IMR-90 (cell line): ENCODE results near the gene CENPU. TPM values are rescaled to one million over a fixed set of nuclear protein-coding genes. Genes with fewer than 3 reads are reported as not detected.

Source experiments
- ATAC-seq: fragments of 200-7000 bp; cut with Tn5 transposase; 2 replicates; pipeline ENCODE4 v1.9.1; 2020; ENCODE audit warnings: low read depth, mild to moderate bottlenecking, moderate library complexity
- BruUV-seq: library from RNA; stranded (reverse); fragments of 400-500 nt; replicated peaks from 2 replicates; lab custom pipeline; 2021; lab: Mats Ljungman, UMichigan
- CTCF ChIA-PET: fragments of 300-600 bp; formaldehyde crosslinking; extraction: SDS; loops from one replicate; lab custom pipeline; 2021; ENCODE audit warnings: antibody characterized with exemption; lab: Yijun Ruan, JAX
- POLR2A ChIA-PET: fragments of 300-600 bp; sonication (Branson Sonifier 250); formaldehyde crosslinking; loops from one replicate; lab custom pipeline; 2022; ENCODE audit warnings: antibody characterized with exemption; ENCODE audit not compliant: unreplicated experiment; lab: Charles Lee
- DNase-seq: peaks from one replicate; pipeline ENCODE4 v3.0.0; 2013
- H2AFZ ChIP-seq: replicated peaks from 2 replicates; pipeline ENCODE3; 2013; ENCODE audit warnings: low read length, mild to moderate bottlenecking; ENCODE audit not compliant: poor library complexity
- H2AK5ac ChIP-seq: 2 replicates; pipeline ENCODE4 v1.6.1; 2013; ENCODE audit warnings: low read depth, low read length, inconsistent platforms
- H2AK9ac ChIP-seq: replicated peaks from 2 replicates; pipeline ENCODE3; 2013; ENCODE audit warnings: mild to moderate bottlenecking, low read depth, low read length, moderate library complexity; ENCODE audit not compliant: poor library complexity
- H2BK120ac ChIP-seq: 2 replicates; pipeline ENCODE4 v1.6.1; 2013; ENCODE audit warnings: low read depth, low read length, inconsistent platforms
- H2BK15ac ChIP-seq: 3 replicates; pipeline ENCODE4 v1.6.1; 2013; ENCODE audit warnings: low read depth, low read length, inconsistent platforms
- H2BK20ac ChIP-seq: 2 replicates; pipeline ENCODE4 v1.6.1; 2013; ENCODE audit warnings: low read depth, mild to moderate bottlenecking, inconsistent platforms, low read length, moderate library complexity
- H2BK5ac ChIP-seq: 2 replicates; pipeline ENCODE4 v1.6.1; 2013; ENCODE audit warnings: mild to moderate bottlenecking, low read depth, low read length, inconsistent platforms; ENCODE audit not compliant: poor library complexity, severe bottlenecking
- H3K14ac ChIP-seq: replicated peaks from 2 replicates; pipeline ENCODE4 v1.6.1; 2013; ENCODE audit warnings: low read depth, low read length, inconsistent platforms
- H3K18ac ChIP-seq: 2 replicates; pipeline ENCODE4 v1.6.1; 2013; ENCODE audit warnings: low read depth, low read length, control low read depth
- H3K23ac ChIP-seq: 2 replicates; pipeline ENCODE4 v1.6.1; 2013; ENCODE audit warnings: low read depth, low read length, inconsistent platforms
- H3K27ac ChIP-seq: 2 replicates; pipeline ENCODE4 v1.5.1; 2013; ENCODE audit warnings: mild to moderate bottlenecking, control low read depth, low read length; ENCODE audit not compliant: insufficient read depth
- H3K27me3 ChIP-seq: 2 replicates; pipeline ENCODE4 v1.6.1; 2013; ENCODE audit warnings: low read length; ENCODE audit not compliant: control insufficient read depth, insufficient read depth
- H3K36me3 ChIP-seq: 2 replicates; pipeline ENCODE4 v1.6.1; 2013; ENCODE audit warnings: low read length, mixed read lengths; ENCODE audit not compliant: control insufficient read depth, insufficient read depth
- H3K4ac ChIP-seq: 2 replicates; pipeline ENCODE4 v1.6.1; 2013; ENCODE audit warnings: low read depth, low read length, inconsistent platforms
- H3K4me1 ChIP-seq: 2 replicates; pipeline ENCODE4 v1.6.1; 2013; ENCODE audit warnings: low read length, mixed read lengths; ENCODE audit not compliant: control insufficient read depth, insufficient read depth
- H3K4me2 ChIP-seq: 2 replicates; pipeline ENCODE4 v1.6.1; 2013; ENCODE audit warnings: low read depth, mild to moderate bottlenecking, control low read depth, low read length, moderate library complexity
- H3K4me3 ChIP-seq: 2 replicates; pipeline ENCODE4 v1.5.1; 2013; ENCODE audit warnings: low read depth, mild to moderate bottlenecking, control low read depth, low read length, moderate library complexity; ENCODE audit not compliant: insufficient read depth
- H3K56ac ChIP-seq: 2 replicates; pipeline ENCODE4 v1.6.1; 2013; ENCODE audit warnings: low read length, inconsistent platforms; ENCODE audit not compliant: insufficient read depth; ENCODE audit errors: extremely low read depth
- H3K79me1 ChIP-seq, 2 experiments: 2 replicates each; pipeline ENCODE4 v1.6.1; 2013; ENCODE audit warnings: low read length in 2 of 2, inconsistent platforms in 1 of 2, low read depth in 1 of 2
- H3K9ac ChIP-seq: 2 replicates; pipeline ENCODE4 v1.6.1; 2013; ENCODE audit warnings: low read depth, low read length, control low read depth
- H3K9me1 ChIP-seq: 2 replicates; pipeline ENCODE4 v1.6.1; 2013; ENCODE audit warnings: low read length, inconsistent platforms; ENCODE audit not compliant: insufficient read depth
- H3K9me3 ChIP-seq: 2 replicates; pipeline ENCODE4 v1.6.1; 2013; ENCODE audit warnings: low read length; ENCODE audit not compliant: control insufficient read depth, insufficient read depth
- H4K20me1 ChIP-seq: 2 replicates; pipeline ENCODE4 v1.6.1; 2013; ENCODE audit warnings: low read length, inconsistent platforms; ENCODE audit not compliant: insufficient read depth
- H4K5ac ChIP-seq: 2 replicates; pipeline ENCODE4 v1.6.1; 2013; ENCODE audit warnings: mild to moderate bottlenecking, low read depth, low read length, control low read depth
- H4K8ac ChIP-seq, 2 experiments: 2 replicates each; pipeline ENCODE4 v1.6.1; 2013; ENCODE audit warnings: low read depth in 2 of 2, low read length in 2 of 2, control low read depth in 1 of 2, inconsistent platforms in 1 of 2
- H4K91ac ChIP-seq: 2 replicates; pipeline ENCODE4 v1.6.1; 2013; ENCODE audit warnings: low read depth, low read length, inconsistent platforms; ENCODE audit not compliant: insufficient read depth
- BHLHE40 ChIP-seq: fragments of 150-350 bp; IDR thresholded peaks from 2 replicates; pipeline ENCODE4 v1.6.1; 2016; ENCODE audit warnings: mild to moderate bottlenecking, low read depth, low read length
- CEBPB ChIP-seq: IDR thresholded peaks from 2 replicates; pipeline ENCODE4 v1.6.1; 2012; ENCODE audit warnings: low read depth, low read length, improper control_type of control experiment
- CHD1 ChIP-seq: IDR thresholded peaks from 2 replicates; pipeline ENCODE4 v1.6.1; 2012; ENCODE audit warnings: low read depth, low read length, improper control_type of control experiment
- FOS ChIP-seq: fragments of 150-350 bp; IDR thresholded peaks from 2 replicates; pipeline ENCODE4 v1.6.1; 2016; ENCODE audit warnings: low read depth, low read length
- MAFK ChIP-seq: IDR thresholded peaks from 2 replicates; pipeline ENCODE4 v1.6.1; 2012; ENCODE audit warnings: low read depth, low read length, improper control_type of control experiment
- MAZ ChIP-seq: IDR thresholded peaks from 2 replicates; pipeline ENCODE4 v1.6.1; 2012; ENCODE audit warnings: low read depth, mild to moderate bottlenecking, low read length, improper control_type of control experiment, moderate library complexity, borderline replicate concordance
- MXI1 ChIP-seq: IDR thresholded peaks from 2 replicates; pipeline ENCODE4 v1.6.1; 2012; ENCODE audit warnings: low read depth, mild to moderate bottlenecking, low read length, moderate library complexity, borderline replicate concordance
- NFE2L2 ChIP-seq: fragments of 150-350 bp; IDR thresholded peaks from 2 replicates; pipeline ENCODE4 v1.6.1; 2016; ENCODE audit warnings: low read depth, mild to moderate bottlenecking, low read length
- POLR2A ChIP-seq: IDR thresholded peaks from 2 replicates; pipeline ENCODE4 v1.6.1; 2012; ENCODE audit warnings: mild to moderate bottlenecking, low read depth, low read length
- RAD21 ChIP-seq: IDR thresholded peaks from 2 replicates; pipeline ENCODE4 v1.6.1; 2012; ENCODE audit warnings: low read length, improper control_type of control experiment
- RCOR1 ChIP-seq: IDR thresholded peaks from 2 replicates; pipeline ENCODE4 v1.6.1; 2012; ENCODE audit warnings: mild to moderate bottlenecking, low read length, improper control_type of control experiment; ENCODE audit not compliant: insufficient replicate concordance
- RFX5 ChIP-seq: IDR thresholded peaks from 2 replicates; pipeline ENCODE4 v1.8.0; 2012; ENCODE audit warnings: low read depth, mild to moderate bottlenecking, low read length, moderate library complexity
- SMC3 ChIP-seq: fragments of 150-350 bp; IDR thresholded peaks from 2 replicates; pipeline ENCODE4 v1.6.1; 2016; ENCODE audit warnings: low read depth, mild to moderate bottlenecking, antibody characterized with exemption, low read length, moderate library complexity
- WGBS, 2 experiments: methylation state at CpG; one replicate each; pipeline versions ENCODE4 v1.1.5 to v1.1.7; 2013; ENCODE audit warnings: missing lambda C conversion rate in 2 of 2; ENCODE audit not compliant: insufficient read length in 1 of 2; ENCODE audit errors: extremely low coverage in 2 of 2; 5-methylcytosine and 5-hydroxymethylcytosine counted together
- dilution Hi-C: fragments of 300-500 bp; cut with HindIII; formaldehyde crosslinking; loops from one replicate; pipeline ENCODE4 v1.14.3; 2018; ENCODE audit warnings: low sequenced_read_pairs; ENCODE audit not compliant: unreplicated experiment
- in situ Hi-C: fragments of 300-500 bp; cut with MboI; formaldehyde crosslinking; loops from 3 replicates; pipeline ENCODE4 v1.14.3; 2019; ENCODE audit warnings: low sequenced_read_pairs, inconsistent platforms, mixed read lengths
- intact Hi-C: fragments of 100-400 bp; cut with micrococcal nuclease; formaldehyde crosslinking; loops from 2 replicates; pipeline ENCODE4 v1.10.0; 2022
- polyA plus RNA-seq, 3 experiments: library from polyadenylated mRNA; depleted of rRNA; stranded (reverse); fragments of >200 nt; gene quantifications; 2 replicates each; pipeline ENCODE4 v1.2.3, GENCODE V29; 2012; ENCODE audit warnings: low replicate concordance in 1 of 3
- total RNA-seq: library from RNA; depleted of rRNA; stranded (reverse); fragments of >200 nt; gene quantifications from 2 replicates; pipeline ENCODE4 v1.2.3, GENCODE V29; 2012
- TF ChIP-seq, protein P1 (sequence below): fragments of 150-350 bp; IDR thresholded peaks from 2 replicates; pipeline ENCODE4 v1.6.1; 2017; ENCODE audit warnings: mild to moderate bottlenecking, antibody characterized with exemption, low read length, low read depth
- TF ChIP-seq, protein P2 (sequence below): conservative IDR thresholded peaks from 2 replicates; pipeline ENCODE4 v1.5.1; 2012; ENCODE audit warnings: mild to moderate bottlenecking, low read depth, low read length, improper control_type of control experiment
- TF ChIP-seq, protein P3 (sequence below): fragments of 150-350 bp; IDR thresholded peaks from 2 replicates; pipeline ENCODE4 v1.6.1; 2016; ENCODE audit warnings: low read depth, mild to moderate bottlenecking, low read length, moderate library complexity, borderline replicate concordance

CENPU gene
- total and polyA plus RNA-seq, 2 of the 4 experiments (the other 2 are of a cell fraction), result 13.6 to 14.6 TPM

DNA sequence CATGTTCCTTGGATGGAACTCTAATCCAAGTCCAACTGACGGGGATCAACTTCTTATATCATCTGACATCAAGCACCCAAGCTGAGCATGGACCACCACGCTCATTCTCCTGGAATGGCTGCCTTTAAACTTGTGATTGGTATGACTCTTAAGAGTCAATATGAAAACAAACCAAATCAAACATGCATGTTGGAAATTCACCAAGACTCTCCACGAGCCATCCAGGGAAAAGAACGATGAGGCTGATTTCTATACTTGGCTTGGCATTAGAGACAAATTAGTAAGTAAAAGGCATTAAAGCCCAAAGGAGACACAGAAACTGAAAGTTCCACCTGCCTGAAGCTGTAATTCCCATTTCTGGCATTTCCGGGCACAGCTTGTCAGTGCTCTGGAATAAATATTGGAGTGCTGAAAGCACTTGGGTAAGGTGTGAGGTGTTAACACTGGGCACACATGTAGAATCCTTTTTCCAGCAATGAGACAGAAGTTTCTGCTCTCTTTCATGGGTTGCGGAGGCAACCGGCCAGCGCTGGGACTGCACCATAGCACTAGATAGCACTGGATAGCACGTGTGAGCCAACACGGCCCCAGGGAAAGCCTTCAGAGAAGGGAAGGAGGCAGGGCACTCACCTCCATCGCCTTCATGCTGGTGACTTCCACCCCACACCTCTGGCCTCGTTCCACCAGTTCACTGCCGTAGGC, 42.1 kb upstream of the CENPU start:
- BruUV-seq, result no TSS peak
- Histone ChIP-seq H3K27ac (no peak overlapping the region), H2BK15ac (no peak overlapping the region), H2BK20ac (no peak overlapping the region), H2AFZ (no peak overlapping the region), H3K27me3 (no peaks in the 10 kb centered on the region), H3K4me1 (no peaks in the 10 kb centered on the region), H3K18ac (no peak overlapping the region), H3K9me1 (no peaks in the 10 kb centered on the region), H2BK120ac (no peak overlapping the region), H4K20me1 (no peaks in the 10 kb centered on the region), H2AK5ac (no peak overlapping the region), H3K4ac (no peak overlapping the region), H3K36me3 (peaks cover 3% of the 10 kb centered on the region; the same call in 1 of the 2 replicates), H4K5ac (no peak overlapping the region), H4K91ac (no peak overlapping the region), H2BK5ac (no peak overlapping the region), H3K23ac (no peak overlapping the region), H2AK9ac (no peak overlapping the region), H3K9ac (no peak overlapping the region), H3K14ac (no peak overlapping the region), H3K79me1 (no peaks in the 10 kb centered on the region), H3K56ac (no peak overlapping the region), H3K4me3 (no peak overlapping the region), H3K4me2 (no peak overlapping the region), H4K8ac (no peak overlapping the region), H3K9me3 (no peaks in the 10 kb centered on the region)
- intact Hi-C loops (no loop called here), dilution Hi-C loops (no loop called here), in situ Hi-C loops (no loop called here)
- ChIA-PET POLR2A (no interaction called here), CTCF (no interaction called here)
- no peak for DNase-seq
- ATAC-seq, result no peak
- TF ChIP-seq RCOR1, result no peak
- TF ChIP-seq, protein P1, sequence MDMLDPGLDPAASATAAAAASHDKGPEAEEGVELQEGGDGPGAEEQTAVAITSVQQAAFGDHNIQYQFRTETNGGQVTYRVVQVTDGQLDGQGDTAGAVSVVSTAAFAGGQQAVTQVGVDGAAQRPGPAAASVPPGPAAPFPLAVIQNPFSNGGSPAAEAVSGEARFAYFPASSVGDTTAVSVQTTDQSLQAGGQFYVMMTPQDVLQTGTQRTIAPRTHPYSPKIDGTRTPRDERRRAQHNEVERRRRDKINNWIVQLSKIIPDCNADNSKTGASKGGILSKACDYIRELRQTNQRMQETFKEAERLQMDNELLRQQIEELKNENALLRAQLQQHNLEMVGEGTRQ, result no peak
- TF ChIP-seq CHD1, result no peak
- TF ChIP-seq NFE2L2, result no peak
- TF ChIP-seq FOS, result no peak
- TF ChIP-seq POLR2A, result no peak
- no peak for TF ChIP-seq CEBPB
- no peak for TF ChIP-seq MAFK
- TF ChIP-seq RFX5, result no peak
- TF ChIP-seq, protein P2, sequence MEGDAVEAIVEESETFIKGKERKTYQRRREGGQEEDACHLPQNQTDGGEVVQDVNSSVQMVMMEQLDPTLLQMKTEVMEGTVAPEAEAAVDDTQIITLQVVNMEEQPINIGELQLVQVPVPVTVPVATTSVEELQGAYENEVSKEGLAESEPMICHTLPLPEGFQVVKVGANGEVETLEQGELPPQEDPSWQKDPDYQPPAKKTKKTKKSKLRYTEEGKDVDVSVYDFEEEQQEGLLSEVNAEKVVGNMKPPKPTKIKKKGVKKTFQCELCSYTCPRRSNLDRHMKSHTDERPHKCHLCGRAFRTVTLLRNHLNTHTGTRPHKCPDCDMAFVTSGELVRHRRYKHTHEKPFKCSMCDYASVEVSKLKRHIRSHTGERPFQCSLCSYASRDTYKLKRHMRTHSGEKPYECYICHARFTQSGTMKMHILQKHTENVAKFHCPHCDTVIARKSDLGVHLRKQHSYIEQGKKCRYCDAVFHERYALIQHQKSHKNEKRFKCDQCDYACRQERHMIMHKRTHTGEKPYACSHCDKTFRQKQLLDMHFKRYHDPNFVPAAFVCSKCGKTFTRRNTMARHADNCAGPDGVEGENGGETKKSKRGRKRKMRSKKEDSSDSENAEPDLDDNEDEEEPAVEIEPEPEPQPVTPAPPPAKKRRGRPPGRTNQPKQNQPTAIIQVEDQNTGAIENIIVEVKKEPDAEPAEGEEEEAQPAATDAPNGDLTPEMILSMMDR, result no peak
- TF ChIP-seq, protein P3, sequence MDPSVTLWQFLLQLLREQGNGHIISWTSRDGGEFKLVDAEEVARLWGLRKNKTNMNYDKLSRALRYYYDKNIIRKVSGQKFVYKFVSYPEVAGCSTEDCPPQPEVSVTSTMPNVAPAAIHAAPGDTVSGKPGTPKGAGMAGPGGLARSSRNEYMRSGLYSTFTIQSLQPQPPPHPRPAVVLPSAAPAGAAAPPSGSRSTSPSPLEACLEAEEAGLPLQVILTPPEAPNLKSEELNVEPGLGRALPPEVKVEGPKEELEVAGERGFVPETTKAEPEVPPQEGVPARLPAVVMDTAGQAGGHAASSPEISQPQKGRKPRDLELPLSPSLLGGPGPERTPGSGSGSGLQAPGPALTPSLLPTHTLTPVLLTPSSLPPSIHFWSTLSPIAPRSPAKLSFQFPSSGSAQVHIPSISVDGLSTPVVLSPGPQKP, result no peak
- TF ChIP-seq SMC3, result no peak
- no peak for TF ChIP-seq MXI1
- no peak for TF ChIP-seq BHLHE40
- no peak for TF ChIP-seq MAZ
- TF ChIP-seq RAD21, result no peak
- 92% methylated on average over 7 of the region's 13 CpGs; no CpG with 5 or more reads in 1 of the 2 experiments for WGBS, 2 experiments
